HG02870 (cell line): ENCODE measurements around the gene INO80.
A peak's percentile ranks its signal among the peaks of the same experiment; 100 is the strongest.

Experiments used
- ATAC-seq: cut with Tn5 transposase; IDR thresholded peaks from one replicate; pipeline ENCODE4 v1.9.1; 2021; ENCODE audit warnings: mild to moderate bottlenecking, moderate library complexity; ENCODE audit not compliant: unreplicated experiment

The INO80 gene

GRCh38 chr15:40949756-40950207, 166.3 kb downstream of the INO80 start:
- no peak for ATAC-seq

DNA sequence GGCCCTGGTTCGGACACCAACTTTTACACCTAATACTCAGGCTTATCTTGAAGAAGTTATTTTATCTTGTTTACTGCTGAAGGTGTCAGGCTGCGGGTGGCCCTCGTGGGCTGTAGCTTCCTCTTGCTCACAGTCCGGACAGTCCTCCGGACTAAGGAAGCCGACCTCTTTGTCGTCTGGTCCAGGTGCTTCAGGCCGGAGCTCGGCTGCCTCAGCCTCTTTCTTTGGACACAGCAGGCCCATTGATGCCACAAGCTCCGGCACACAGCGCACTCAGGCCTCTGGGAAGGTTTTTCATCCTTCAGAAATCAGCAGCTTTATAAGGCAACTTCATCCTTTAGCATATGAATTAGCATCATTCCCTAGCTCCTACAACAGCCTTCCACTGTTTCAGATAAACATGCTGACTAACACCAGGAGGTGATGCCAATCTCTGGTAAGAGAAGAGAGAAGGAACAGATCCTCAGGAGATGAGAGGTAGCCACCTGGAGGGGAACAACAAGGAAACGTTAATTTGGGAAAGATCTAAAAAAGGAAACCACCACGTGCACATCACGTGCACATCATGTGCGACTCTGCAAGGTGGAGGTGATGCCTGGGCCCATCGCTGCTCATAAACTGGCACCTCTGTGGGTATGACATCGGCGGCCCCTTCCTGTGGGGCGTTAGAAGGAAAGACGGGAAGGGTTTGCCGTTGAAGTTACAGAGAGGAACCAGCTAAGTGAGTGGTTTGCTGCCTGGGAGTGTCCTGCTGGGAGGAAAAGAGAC, 167.2 kb downstream of the INO80 start:
- ATAC-seq: no peak

DNA sequence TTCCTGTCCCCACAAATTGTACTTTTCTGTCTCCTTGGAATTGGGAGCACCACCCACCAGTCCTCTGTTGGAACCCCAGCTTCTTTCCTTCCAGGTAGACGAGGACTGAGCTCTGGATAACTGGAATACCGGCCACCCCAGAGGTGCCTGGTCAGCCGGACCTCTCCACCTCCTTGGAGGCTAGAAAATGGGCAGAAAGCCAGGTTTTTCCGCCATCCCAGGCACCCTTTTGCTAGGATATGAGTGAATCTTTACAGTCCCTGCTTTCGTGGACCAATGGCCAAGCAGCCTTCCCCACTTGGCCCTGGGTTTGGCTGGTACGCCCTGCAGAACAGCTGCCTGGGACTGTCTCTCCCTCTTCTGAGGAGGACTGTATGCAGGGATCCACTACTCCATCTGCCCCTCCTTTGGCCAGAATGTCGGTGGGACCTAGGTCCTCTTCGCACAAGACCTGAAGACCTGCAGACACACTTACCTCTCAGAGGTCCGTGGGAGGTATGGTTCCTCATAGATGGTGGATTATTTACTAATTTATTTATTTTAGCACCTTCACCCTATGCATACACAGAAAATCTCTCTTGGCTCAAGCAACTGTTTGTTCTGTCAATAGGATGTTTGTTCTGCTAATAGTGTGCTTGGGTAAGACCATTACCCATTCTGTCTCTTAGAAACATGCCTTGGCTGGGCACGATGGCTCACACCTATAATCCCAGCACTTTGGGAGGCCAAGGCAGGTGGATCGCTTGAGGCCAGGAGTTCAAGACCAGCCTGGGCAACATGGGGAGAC, 171.4 kb downstream of the INO80 start:
- ATAC-seq: no peak

- no peak for ATAC-seq
These were observed 172.2 kb downstream of the INO80 start for GRCh38 chr15:40943764-40944365.

- no peak for ATAC-seq
These were observed 173.2 kb downstream of the INO80 start for GRCh38 chr15:40942878-40943277.

GRCh38 chr15:40942337-40942854, 173.7 kb downstream of the INO80 start:
- no peak for ATAC-seq

DNA sequence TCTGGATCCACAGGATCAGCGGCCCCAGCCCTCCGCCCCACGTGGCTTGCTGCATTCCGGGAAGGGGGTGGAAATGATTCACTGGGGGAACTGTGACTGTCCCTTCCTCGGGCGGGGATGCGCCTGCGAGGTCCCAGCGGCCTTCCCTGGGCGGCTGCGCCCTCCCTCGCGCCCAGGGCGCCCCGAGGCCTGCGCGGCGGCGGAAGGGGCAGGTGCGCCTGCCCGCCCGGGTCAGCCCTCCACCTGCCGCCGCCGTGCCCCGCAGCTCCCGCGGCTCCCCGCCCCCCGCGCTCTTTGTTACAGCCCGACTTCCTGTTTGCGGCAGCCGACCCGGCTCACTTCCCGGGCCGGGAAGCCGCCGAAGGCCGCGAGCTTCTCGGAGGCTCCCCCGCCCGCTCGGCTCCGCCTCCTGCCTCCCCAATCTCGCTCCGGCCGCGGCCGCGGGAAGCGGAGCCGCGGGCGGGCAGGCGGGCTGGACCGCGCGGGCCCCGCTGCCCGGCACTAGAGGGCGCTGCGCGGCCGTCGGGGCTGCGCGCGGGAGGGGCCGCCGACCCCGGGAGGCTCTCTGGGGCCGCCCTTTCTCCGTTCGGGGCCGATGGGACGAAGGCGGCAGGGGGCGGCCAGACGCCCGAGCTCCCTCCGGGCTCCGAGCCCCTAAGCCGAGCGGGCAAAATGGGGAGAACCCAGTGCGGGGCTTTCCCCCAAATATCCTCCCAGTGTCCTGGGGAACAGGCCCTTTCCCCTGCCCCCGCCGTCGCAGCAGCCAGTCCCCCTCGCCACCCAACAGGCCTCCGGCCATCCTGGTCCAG, 174.3 kb downstream of the INO80 start:
- ATAC-seq: peak; percentile 59

- ATAC-seq: no peak
These were observed 175.0 kb downstream of the INO80 start for GRCh38 chr15:40941068-40941527.

DNA sequence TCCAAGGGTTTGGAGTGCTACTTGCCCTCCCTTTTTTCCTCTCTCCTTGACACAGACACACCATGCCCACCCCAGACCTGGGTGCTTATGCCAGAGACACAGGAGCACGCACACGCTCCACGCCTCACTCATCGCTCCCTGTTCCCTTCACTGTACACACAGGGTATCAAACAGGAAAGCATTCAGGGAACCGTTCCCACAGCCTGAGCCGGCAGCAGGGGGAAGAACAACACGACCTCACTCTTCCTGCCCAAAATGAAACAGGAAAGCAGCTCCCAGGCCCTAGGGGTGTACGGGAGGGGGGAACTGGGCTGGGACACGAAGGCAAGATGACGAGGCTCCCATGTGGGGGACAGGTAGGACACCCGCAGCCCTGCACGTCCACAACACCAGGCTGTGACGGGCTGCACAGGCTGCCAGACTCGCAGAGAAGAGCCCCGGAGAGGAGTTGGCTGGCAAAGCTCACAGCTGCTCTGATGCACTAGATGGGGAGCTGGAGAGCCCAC, 175.7 kb downstream of the INO80 start:
- no peak for ATAC-seq

- ATAC-seq: no peak
These were observed 177.6 kb downstream of the INO80 start for GRCh38 chr15:40938536-40938870.

- ATAC-seq: no peak
These were observed 178.1 kb downstream of the INO80 start for GRCh38 chr15:40937762-40938535.

GRCh38 chr15:40936709-40937666, 179.1 kb downstream of the INO80 start:
- no peak for ATAC-seq

DNA sequence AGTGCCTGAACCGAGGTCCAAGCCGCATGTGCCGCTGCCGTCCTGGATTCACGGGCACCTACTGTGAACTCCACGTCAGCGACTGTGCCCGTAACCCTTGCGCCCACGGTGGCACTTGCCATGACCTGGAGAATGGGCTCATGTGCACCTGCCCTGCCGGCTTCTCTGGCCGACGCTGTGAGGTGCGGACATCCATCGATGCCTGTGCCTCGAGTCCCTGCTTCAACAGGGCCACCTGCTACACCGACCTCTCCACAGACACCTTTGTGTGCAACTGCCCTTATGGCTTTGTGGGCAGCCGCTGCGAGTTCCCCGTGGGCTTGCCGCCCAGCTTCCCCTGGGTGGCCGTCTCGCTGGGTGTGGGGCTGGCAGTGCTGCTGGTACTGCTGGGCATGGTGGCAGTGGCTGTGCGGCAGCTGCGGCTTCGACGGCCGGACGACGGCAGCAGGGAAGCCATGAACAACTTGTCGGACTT, 179.8 kb downstream of the INO80 start:
- ATAC-seq: no peak

GRCh38 chr15:40934457-40934856, 181.6 kb downstream of the INO80 start:
- no peak for ATAC-seq

GRCh38 chr15:40933517-40933902, 182.6 kb downstream of the INO80 start:
- no peak for ATAC-seq

- ATAC-seq: no peak
These were observed 183.2 kb downstream of the INO80 start for GRCh38 chr15:40932649-40933516.

- ATAC-seq: no peak
These were observed 183.9 kb downstream of the INO80 start for GRCh38 chr15:40932156-40932555.
